NCI-H2107 treated with DMSO at 0.1 percent for 48 hours (cell line): ENCODE results near the gene LIX1.
"Not testable (repeated sequence)": the region's sequence is repeated elsewhere in the genome, so short reads cannot be mapped to it uniquely, and the experiment has no call there.

Experiments used
- DNase-seq: peaks from one replicate; lab custom pipeline; 2025; ENCODE audit not compliant: unreplicated experiment; lab: John Stamatoyannopoulos, UW

Gene LIX1

DNA sequence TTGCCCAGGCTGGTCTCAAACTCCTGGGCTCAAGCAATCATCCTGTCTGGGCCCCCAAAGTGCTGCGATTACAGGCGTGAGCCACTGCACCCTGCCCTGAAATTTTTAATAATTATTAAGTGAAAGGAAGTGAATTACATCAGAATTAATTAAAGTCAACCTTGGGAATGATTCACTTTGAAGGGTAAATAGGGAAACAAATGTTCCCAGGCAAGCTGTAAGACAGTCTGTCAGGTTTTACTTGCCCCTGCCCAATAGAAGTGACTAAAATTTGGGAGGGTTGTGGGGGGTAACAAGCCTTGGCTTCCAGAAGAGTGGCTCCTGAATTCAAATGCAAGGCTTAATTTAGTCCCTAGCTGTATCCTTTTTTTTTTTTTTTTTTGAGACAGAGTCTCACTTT lies 1.3 kb upstream of the LIX1 start:
- no peak for DNase-seq

- DNase-seq: no peak
These were observed 872 bp downstream of the LIX1 start for GRCh38 chr5:97141539-97141938.

DNA sequence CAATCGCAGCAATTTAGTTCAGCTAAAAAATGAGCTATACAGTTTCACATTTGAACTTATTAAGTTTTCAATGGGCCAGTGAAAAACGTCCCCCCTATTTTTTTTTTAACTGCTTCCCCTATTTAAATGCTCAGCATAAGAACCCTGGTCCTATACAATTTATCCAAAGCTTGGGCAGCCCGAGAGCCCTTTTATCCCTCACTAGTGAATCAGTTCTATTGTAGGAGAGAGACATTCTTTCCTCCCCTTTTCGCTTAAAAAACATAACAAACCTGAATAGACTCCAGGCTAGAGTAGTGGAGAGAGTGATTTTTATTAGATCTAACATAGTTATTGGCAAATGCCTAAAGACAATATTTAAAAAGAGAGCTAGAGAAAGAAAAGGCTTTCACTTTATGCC lies 1.4 kb downstream of the LIX1 start:
- no peak for DNase-seq

- not testable (repeated sequence) for DNase-seq
These were observed 2.2 kb downstream of the LIX1 start for GRCh38 chr5:97140250-97140649.

GRCh38 chr5:97136475-97136874 lies 5.9 kb downstream of the LIX1 start:
- DNase-seq: no peak

DNA sequence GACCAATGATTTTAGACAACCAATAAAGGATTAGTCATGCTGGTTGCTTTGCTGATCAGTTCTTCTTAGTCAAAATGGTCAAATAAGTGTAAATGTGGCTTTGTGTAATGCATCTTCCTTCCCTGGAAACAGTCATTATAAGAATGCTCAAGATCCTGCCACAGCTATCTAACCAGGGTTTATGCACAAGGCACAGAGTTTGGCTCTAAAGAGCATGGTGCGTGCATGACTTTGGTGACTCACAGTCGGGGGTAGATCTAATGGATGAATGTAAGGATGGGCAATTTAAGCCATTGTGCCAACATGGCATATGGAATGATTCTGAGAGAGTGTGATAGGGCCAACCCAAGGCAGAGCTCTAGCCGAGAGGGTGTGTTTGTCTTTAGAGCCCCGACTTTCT lies 6.5 kb downstream of the LIX1 start:
- DNase-seq: no peak

GRCh38 chr5:97134634-97135033 lies 7.8 kb downstream of the LIX1 start:
- no peak for DNase-seq

- no peak for DNase-seq
These were observed 9.3 kb downstream of the LIX1 start for GRCh38 chr5:97133101-97133500.

DNA sequence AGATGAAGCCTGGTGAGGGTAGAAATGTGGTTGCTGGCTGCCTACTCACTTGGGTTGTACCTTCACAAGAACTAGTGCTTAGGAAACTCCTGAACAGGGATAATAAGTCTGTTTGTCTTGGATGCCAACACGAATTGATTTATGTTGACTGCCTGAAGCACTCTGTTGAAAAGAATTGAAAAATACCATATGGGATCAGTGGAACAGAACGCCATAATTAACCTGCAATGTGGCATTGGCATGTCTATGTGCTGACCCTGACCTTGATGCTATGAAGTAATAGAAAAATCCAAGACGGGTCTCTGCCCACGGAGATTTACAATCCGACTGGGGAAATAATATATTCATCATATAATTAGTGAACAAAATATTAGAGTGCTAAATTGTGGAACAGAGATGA lies 10.5 kb downstream of the LIX1 start:
- DNase-seq: no peak

- no peak for DNase-seq
These were observed 11.2 kb downstream of the LIX1 start for GRCh38 chr5:97131139-97131710.

GRCh38 chr5:97127727-97128126 lies 14.7 kb downstream of the LIX1 start:
- no peak for DNase-seq

DNA sequence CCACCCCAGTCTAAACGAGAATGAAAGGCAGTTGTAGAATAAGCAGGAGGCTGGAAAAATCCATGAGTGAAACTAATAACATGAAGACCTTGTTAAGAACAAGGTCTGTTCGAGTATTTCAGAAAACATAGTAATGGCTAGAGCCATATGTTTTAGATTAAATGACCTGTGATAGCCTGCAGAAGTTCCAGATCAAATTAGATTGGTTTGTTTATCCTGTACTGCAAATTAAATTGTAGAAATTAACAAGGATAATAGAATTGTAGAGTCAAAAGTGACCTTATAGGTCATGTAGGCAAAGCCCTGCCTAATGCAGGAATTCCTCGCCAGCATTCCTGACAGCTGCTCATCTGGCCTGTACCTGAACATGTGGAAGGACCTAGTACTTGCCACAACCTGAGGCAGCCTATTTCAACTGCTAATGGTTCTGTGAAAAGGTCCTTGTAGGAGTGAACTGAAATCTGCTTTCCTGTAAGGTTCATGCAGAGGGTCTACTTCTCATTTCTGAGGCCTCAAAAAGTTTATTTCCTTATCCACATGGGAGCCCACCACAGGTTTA lies 17.2 kb downstream of the LIX1 start:
- DNase-seq: no peak

DNA sequence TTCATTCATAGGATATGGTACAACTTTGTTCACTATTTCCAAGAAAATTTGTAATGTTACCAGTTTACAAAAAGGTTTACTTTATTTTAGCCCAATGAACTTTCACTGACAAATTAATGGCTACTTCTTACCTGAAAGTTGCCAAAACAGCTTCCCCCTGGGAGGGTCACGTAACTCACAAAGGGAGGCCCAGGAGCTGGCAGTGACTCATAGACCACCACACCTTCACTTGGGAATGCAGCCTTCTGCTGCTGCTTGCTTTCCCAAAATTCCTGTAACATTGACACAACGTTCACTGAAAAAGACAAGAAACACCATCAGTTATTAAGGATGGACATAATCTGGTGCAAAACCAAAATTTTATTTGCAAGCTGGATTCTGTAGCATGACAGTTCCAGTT lies 18.1 kb downstream of the LIX1 start:
- DNase-seq: no peak

- DNase-seq: no peak
These were observed 20.6 kb downstream of the LIX1 start for GRCh38 chr5:97121848-97122247.

DNA sequence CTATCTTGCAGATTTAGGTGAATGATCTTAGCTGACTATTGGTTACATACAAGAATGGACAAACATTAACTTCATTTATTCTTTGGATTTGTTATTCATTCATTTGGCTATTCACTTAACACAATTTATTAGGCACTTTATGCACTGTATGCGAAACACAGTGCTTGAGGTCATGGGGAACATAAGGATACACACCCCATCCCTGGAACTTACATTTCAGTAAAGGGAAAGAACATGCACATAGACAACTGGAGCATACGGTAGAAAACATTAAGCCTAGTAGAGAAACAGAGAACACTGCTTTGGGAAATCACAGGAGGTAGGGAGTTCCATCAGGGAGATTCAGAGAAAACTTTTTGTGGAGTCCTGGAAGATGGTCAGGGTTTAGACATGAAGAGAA lies 22.2 kb downstream of the LIX1 start:
- DNase-seq: no peak

DNA sequence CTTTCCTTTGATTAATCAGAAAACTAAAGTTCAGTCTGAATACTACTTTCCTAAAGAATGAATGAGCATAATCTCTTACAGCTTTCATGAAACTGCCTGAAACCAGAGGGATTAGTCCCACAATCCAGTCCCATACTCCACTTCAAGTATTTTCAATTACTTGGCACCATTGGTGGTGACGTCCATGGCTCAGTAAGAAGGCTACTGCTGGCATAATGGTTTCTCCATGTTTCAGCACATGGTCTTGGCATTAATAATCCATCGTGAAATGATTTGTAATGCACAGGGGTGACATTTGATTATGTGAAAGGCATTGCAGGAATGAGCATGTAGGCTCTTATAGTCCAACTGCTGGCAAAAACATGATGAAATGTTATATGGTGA lies 23.4 kb downstream of the LIX1 start:
- no peak for DNase-seq

DNA sequence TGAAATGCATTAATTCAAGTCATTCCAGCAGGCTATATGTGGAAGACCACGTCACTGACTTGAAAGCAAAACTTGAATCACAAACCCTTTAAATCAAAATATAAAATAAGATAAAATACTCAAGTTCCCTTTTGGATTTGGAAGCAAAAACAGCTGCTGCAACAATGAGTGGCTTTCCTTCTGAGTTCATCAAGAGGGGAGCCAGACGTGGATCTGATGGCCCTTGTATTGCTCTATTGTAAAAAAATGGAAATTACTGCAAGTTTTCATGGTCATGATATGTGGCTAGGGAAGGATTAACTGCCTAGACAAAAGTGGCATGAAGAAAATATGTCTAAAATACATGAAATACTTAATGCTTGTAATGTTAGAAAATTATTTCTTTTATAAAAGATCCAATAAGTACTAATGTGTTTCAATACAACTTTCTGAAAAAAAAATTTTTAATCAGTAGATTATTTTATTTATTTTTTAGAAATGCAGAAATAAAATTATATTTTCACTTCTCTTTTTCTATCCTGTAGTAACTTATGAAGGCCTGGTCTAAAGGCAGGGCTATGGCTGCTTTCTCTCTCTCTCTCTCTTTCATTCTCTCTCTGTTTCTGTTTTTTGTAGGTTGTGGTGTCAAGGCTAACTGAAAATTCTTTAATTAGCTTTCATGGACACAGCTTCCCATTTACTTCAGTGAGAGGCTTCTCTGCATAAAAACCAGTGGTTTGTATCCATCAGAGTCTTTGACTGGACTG lies 24.0 kb downstream of the LIX1 start:
- no peak for DNase-seq

DNA sequence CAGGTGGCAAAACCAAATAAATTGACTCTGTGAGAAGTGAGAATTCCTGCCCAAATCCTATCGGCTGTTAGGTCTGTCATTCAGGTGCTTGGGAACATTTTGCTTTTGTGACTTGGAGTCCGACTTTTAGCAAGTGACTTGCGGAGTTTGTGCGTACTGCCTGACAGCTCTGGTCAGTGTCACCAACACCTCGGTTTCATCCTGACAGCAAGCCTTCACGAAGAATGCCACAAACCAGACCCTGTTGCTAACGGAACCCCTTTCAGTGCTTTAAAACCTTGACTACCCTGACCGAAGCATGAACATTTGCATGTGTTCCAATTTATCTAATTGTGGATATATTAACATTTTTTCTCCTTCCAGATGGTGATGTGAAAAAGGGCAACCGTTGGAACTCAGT lies 26.5 kb downstream of the LIX1 start:
- DNase-seq: no peak

DNA sequence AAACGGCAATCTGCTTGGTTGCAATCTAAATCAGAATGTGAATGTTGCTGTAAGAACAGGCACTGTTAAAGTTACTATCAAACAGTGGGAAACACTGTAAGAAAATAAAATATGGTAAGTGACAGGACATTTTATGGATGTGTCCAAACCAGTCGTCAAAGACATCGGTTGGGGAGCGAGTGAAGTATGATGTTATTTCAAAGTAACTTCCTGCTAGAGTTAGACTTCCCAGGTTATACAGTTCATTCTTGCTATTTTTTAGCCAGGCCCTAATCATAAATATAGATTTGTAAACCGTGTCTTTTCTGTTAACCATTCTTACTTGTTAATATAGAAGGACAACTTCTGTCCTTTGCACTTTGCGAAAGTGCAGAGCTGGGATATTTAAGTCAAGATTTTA lies 30.2 kb downstream of the LIX1 start:
- DNase-seq: no peak

DNA sequence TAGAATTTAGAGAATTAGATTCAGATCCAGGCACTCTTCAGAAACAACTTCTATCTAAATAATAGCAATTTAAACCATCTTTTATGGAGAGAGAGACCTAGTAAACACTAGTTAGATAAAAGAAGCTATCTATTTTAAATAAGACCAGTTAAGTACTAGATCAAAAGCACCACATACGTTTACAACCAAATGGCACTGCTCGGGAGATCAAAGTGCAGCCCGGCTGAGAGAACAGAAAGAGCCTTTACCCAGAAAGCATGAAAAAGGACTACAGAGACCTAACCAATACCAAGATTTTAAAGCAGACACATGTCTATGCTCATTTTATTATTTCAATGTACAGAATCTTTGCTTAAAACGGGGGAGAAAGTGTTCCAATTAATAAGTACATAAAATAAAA lies 30.8 kb downstream of the LIX1 start:
- no peak for DNase-seq

GRCh38 chr5:97111004-97111403 lies 31.4 kb downstream of the LIX1 start:
- DNase-seq: no peak

DNA sequence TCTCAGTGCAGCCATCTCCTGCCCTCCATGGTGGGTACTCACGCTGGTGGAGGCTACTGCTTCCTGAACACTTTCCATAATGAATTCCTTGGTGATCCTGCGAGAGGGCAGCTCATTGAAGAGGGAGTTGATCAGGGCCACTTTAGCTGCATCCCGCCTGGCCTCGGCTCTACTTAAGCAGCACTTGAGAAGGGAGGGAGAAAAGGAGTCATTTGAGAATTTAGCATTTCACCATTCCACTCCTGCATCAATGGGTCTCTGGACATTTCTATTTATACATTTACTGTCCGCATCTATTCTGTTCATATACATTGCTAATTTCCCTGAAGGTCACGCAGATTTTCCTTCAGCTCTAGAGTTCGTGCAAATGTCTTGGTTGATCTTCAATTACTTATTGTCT lies 35.1 kb downstream of the LIX1 start:
- no peak for DNase-seq

- no peak for DNase-seq
These were observed 36.2 kb downstream of the LIX1 start for GRCh38 chr5:97106216-97106581.
